K562 (cell line): ENCODE measurements around the gene OR6S1. TPM values are rescaled to one million over a fixed set of nuclear protein-coding genes. Genes with fewer than 3 reads are reported as not detected.

Source experiments
- ATAC-seq: fragments of 200-7000 bp; cut with Tn5 transposase; 3 replicates; pipeline ENCODE4 v1.9.1; 2020; ENCODE audit warnings: moderate library complexity
- BruUV-seq: library from RNA; stranded (reverse); fragments of 400-500 nt; replicated peaks from 2 replicates; lab custom pipeline; 2021; lab: Mats Ljungman, UMichigan
- CTCF ChIA-PET: fragments of 300-600 bp; formaldehyde crosslinking; extraction: SDS; loops from one replicate; lab custom pipeline; 2021; ENCODE audit warnings: low intra/inter-chr PET ratio; lab: Yijun Ruan, JAX
- POLR2A ChIA-PET: fragments of 300-600, 350-650 bp; sonication (Branson Sonifier 250); formaldehyde crosslinking; extraction: SDS; loops from one replicate; lab custom pipeline; 2021; ENCODE audit warnings: antibody characterized with exemption, inconsistent platforms; lab: Yijun Ruan, JAX
- DNase-seq, 4 experiments: peaks; one replicate each; pipeline versions ENCODE4 v3.0.0 to v3.0.0-alpha.2; 2011 to 2018; ENCODE audit warnings: low spot score in 3 of 4, mixed read lengths in 3 of 4; ENCODE audit errors: extremely low read depth in 1 of 4
- FAIRE-seq: peaks from 2 replicates; lab custom pipeline; 2011; peaks lifted over from hg19 to GRCh38; lab: Jason Lieb, UNC
- H2AFZ ChIP-seq: 2 replicates; pipeline ENCODE4 v1.6.0; 2011; ENCODE audit warnings: low read depth, low read length, control low read depth, inconsistent platforms
- H3K27ac ChIP-seq: fragments of 200-600 bp; 3 replicates; pipeline ENCODE4 v1.8.0; 2011; ENCODE audit warnings: low read depth, mild to moderate bottlenecking, control low read depth, inconsistent platforms, low read length, moderate library complexity, mixed read lengths; ENCODE audit errors: extremely low read depth
- H3K27me3 ChIP-seq, 2 experiments: fragments of 300-600 bp in 1 of 2; 2 replicates in 1 of 2; 3 replicates in 1 of 2; pipeline versions ENCODE4 v1.6.0 to v1.8.0; 2011; ENCODE audit warnings: inconsistent platforms in 2 of 2, low read length in 2 of 2, mild to moderate bottlenecking in 1 of 2, mixed read lengths in 1 of 2, moderate library complexity in 1 of 2; ENCODE audit not compliant: control insufficient read depth in 2 of 2, insufficient read depth in 2 of 2
- H3K36me3 ChIP-seq: fragments of 300-600 bp; 3 replicates; pipeline ENCODE4 v1.8.0; 2011; ENCODE audit warnings: mild to moderate bottlenecking, low read length, inconsistent platforms; ENCODE audit not compliant: control insufficient read depth, insufficient read depth
- H3K4me1 ChIP-seq, 2 experiments: fragments of 200-600 bp in 1 of 2; replicated peaks in 1 of 2; 2 replicates in 1 of 2; 3 replicates in 1 of 2; pipeline versions ENCODE4 v1.5.1 to v1.8.0; 2011; ENCODE audit warnings: inconsistent platforms in 2 of 2, low read length in 2 of 2, mild to moderate bottlenecking in 1 of 2, mixed read lengths in 1 of 2, moderate library complexity in 1 of 2; ENCODE audit not compliant: control insufficient read depth in 2 of 2, insufficient read depth in 2 of 2
- H3K4me2 ChIP-seq: 2 replicates; pipeline ENCODE4 v1.6.1; 2011; ENCODE audit warnings: low read length, control low read depth, inconsistent platforms, mixed read lengths; ENCODE audit not compliant: insufficient read depth
- H3K4me3 ChIP-seq: fragments of 200-600 bp; sonication (generic), shearing (Covaris generic); 2 replicates; pipeline ENCODE4 v1.5.1; 2016; ENCODE audit warnings: control low read depth, inconsistent platforms
- H3K79me2 ChIP-seq: fragments of 200-600 bp; 3 replicates; pipeline ENCODE4 v1.8.0; 2011; ENCODE audit warnings: low read length, inconsistent platforms; ENCODE audit not compliant: control insufficient read depth, insufficient read depth
- H3K9ac ChIP-seq, 2 experiments: 2 replicates each; pipeline versions ENCODE4 v1.6.0 to v1.6.1; 2011; ENCODE audit warnings: low read depth in 2 of 2, low read length in 2 of 2, control low read depth in 1 of 2, inconsistent platforms in 1 of 2, mild to moderate bottlenecking in 1 of 2, mixed read lengths in 1 of 2; ENCODE audit not compliant: insufficient read depth in 1 of 2
- H3K9me1 ChIP-seq: one replicate; pipeline ENCODE4 v1.6.0; 2011; ENCODE audit warnings: inconsistent platforms, mild to moderate bottlenecking, low read length, moderate library complexity; ENCODE audit not compliant: control insufficient read depth, insufficient read depth
- H3K9me3 ChIP-seq: replicated peaks from 2 replicates; pipeline ENCODE4 v1.5.1; 2011; ENCODE audit warnings: low read depth, low read length, inconsistent platforms; ENCODE audit not compliant: control insufficient read depth, insufficient read depth
- H4K20me1 ChIP-seq: replicated peaks from 2 replicates; pipeline ENCODE4 v1.6.1; 2011; ENCODE audit warnings: low read length, inconsistent platforms, mixed read lengths; ENCODE audit not compliant: control insufficient read depth, insufficient read depth
- CEBPG ChIP-seq, 3 experiments: fragments of 200-800 bp in 1 of 3; sonication (Bioruptor generic) in 1 of 3; sonication (generic) in 1 of 3; formaldehyde crosslinking in 1 of 3; IDR thresholded peaks in 2 of 3; conservative IDR thresholded peaks in 1 of 3; 2 replicates each; pipeline versions ENCODE4 v1.6.1 to v1.8.0; 2016 to 2022; ENCODE audit warnings: missing compliant biosample characterization in 2 of 3, missing genetic modification characterization in 2 of 3, mild to moderate bottlenecking in 1 of 3, missing genetic modification reagents in 1 of 3
- EGR1 ChIP-seq: fragments of 450-650 bp; conservative IDR thresholded peaks from 2 replicates; pipeline ENCODE4 v1.6.1; 2017; ENCODE audit warnings: mild to moderate bottlenecking
- HDAC2 ChIP-seq: fragments of 450-650 bp; IDR thresholded peaks from 2 replicates; pipeline ENCODE4 v1.6.1; 2016; ENCODE audit warnings: mild to moderate bottlenecking
- KAT8 ChIP-seq: fragments of 450-650 bp; IDR thresholded peaks from 2 replicates; pipeline ENCODE4 v1.6.1; 2016; ENCODE audit warnings: low read depth, mild to moderate bottlenecking
- LARP7 ChIP-seq: fragments of 450-650 bp; IDR thresholded peaks from 2 replicates; pipeline ENCODE4 v1.6.1; 2016
- NR2C2 ChIP-seq, 2 experiments: fragments of 200-800 bp in 1 of 2; sonication (Bioruptor generic) in 1 of 2; sonication (generic) in 1 of 2; formaldehyde crosslinking in 1 of 2; IDR thresholded peaks; 2 replicates each; pipeline versions ENCODE4 v1.6.1 to v1.8.0; 2016 to 2022; ENCODE audit warnings: mild to moderate bottlenecking in 1 of 2, missing compliant biosample characterization in 1 of 2, missing genetic modification characterization in 1 of 2, missing genetic modification reagents in 1 of 2
- RAD51 ChIP-seq: fragments of 450-650 bp; IDR thresholded peaks from 2 replicates; pipeline ENCODE4 v1.7.1; 2016; ENCODE audit warnings: low read depth, mild to moderate bottlenecking, borderline replicate concordance
- RBFOX2 ChIP-seq: fragments of 200-400 bp; formaldehyde crosslinking; IDR thresholded peaks from 2 replicates; pipeline ENCODE4 v1.6.1; 2017; ENCODE audit warnings: low read depth, mild to moderate bottlenecking, low read length, moderate library complexity
- ZBTB5 ChIP-seq: fragments of 450-650 bp; IDR thresholded peaks from 2 replicates; pipeline ENCODE4 v1.6.1; 2017; ENCODE audit warnings: antibody characterized with exemption
- ZNF280A ChIP-seq: fragments of 450-650 bp; IDR thresholded peaks from 2 replicates; pipeline ENCODE4 v1.6.1; 2018; ENCODE audit warnings: mild to moderate bottlenecking, low read depth; ENCODE audit not compliant: partially characterized antibody
- ZNF347 ChIP-seq: fragments of 450-650 bp; formaldehyde crosslinking; IDR thresholded peaks from 2 replicates; pipeline ENCODE4 v1.4.0; 2020; ENCODE audit warnings: low read depth, mild to moderate bottlenecking, moderate library complexity
- WGBS: fragments of 100-300 bp; shearing (Covaris generic); methylation state at CpG from one replicate; pipeline ENCODE4 v1.1.6; 2016; ENCODE audit warnings: low coverage, mixed read lengths; ENCODE audit not compliant: insufficient coverage; ENCODE audit errors: missing lambda C conversion rate; 5-methylcytosine and 5-hydroxymethylcytosine counted together
- in situ Hi-C: fragments of 300-500 bp; cut with MboI; formaldehyde crosslinking; loops from 4 replicates; pipeline ENCODE4 v1.15.0; 2018; ENCODE audit warnings: inconsistent platforms, mixed read lengths
- intact Hi-C: fragments of 100-400 bp; cut with micrococcal nuclease; formaldehyde crosslinking; loops from 2 replicates; pipeline ENCODE4 v1.14.2; 2022
- polyA plus RNA-seq, 8 experiments: library from polyadenylated mRNA; depleted of rRNA in 4 of 8; stranded (reverse) in 5 of 8; unstranded in 3 of 8; fragments of >200 nt; fragmentation: Nextera tagmentation in 2 of 8; fragmentation: Illumina TruSeq in 1 of 8; extraction: Ambion mirVana in 2 of 8; extraction: Trizol in 1 of 8; gene quantifications; 2 replicates each; pipeline versions ENCODE4 v1.2.1 to v1.2.3, GENCODE V29; 2011 to 2014; ENCODE audit warnings: inconsistent platforms in 1 of 8, missing spikeins in 1 of 8
- total RNA-seq, 7 experiments: library from RNA; depleted of rRNA in 6 of 7; stranded (reverse); fragments of >200 nt in 6 of 7; fragmentation: Illumina TruSeq in 2 of 7; extraction: Trizol in 2 of 7; gene quantifications; 2 replicates each; pipeline versions ENCODE4 v1.2.1 to v1.2.3, GENCODE V29; 2011 to 2021; ENCODE audit warnings: low replicate concordance in 1 of 7

Gene OR6S1
- total and polyA plus RNA-seq, 9 of the 15 experiments (the other 6 are each of a cell fraction or from before 2014, with no cell fraction given): not detected

DNA sequence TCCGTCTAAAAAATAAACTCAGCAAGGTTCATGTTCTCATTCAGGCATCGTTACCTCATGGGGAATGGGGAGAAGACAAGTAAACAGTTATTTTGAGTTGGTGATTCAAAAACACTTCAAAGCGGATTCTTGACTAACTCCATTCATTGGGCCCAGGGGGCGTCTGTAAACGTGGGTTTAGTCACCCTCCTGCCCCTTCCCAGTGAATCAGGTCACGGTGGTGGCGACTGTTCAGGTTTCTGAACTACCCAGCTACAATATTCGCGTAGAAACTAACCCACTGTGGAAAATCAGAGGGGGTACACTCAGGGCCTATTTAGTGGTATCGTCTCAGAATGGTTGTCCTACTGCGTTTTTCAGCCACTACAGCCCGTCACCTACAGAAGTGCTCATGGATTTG lies 15.2 kb downstream of the OR6S1 start:
- no peak for ATAC-seq
- no TSS peak for BruUV-seq

DNA sequence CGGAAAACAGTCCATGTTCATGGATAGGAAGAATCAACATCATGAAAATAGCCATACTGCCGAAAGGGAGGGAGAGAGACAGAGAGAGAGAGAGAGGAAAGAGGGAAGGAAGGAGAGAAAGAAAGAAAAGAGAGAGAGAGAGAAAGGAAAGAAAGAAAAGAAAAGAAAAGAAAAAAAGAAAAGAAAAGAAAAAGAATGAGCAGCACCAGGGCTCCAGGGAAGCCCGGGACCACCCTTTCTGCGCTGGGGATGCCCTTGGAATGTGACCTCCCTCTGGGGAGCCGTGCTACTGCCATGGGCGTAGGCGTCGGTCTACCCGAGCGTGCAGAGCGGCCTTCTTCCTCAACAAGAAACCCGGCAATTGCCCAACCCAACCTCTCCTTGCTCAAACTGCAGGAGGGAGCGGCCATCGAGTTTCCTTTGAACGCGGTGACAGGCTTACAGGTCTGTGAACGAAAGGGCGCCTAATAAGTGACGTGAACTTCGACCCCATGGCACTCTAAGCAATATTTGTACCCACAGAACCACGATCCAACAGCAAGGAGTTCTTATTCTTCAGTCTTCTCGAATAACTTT lies 16.9 kb downstream of the OR6S1 start:
- WGBS: under 1% methylated on average over 15 of the region's 22 CpGs
- Histone ChIP-seq H3K27ac (peak overlapping the region; percentile 52; the same call in 2 of the 3 replicates), H3K27me3 (peaks cover 4 to 5% of the 10 kb centered on the region in 2 experiments; a peak in 2 of 5 replicates), H3K79me2 (no peaks in the 10 kb centered on the region), H2AFZ (peak overlapping the region; percentile 86), H3K9me1 (no peaks in the 10 kb centered on the region), H3K36me3 (no peaks in the 10 kb centered on the region), H4K20me1 (0 out of 2 replicates have a peak, but pooled peaks cover 9% of the 10 kb centered on the region), H3K9ac (peak overlapping the region; percentile 68 to 86), H3K4me3 (peak overlapping the region; percentile 42), H3K4me2 (peak overlapping the region; percentile 79), H3K9me3 (no peaks in the 10 kb centered on the region), H3K4me1 (peaks cover 8 to 14% of the 10 kb centered on the region in 2 experiments; a peak in 3 of 5 replicates)
- in situ Hi-C loops (no loop called here), intact Hi-C loops (loop anchor here (1.0 kb wide), 2 partner anchors 9 to 11 kb away; no protein-coding TSS in a partner anchor)
- peak; percentile 18 to 76 (median 40) for DNase-seq
- POLR2A ChIA-PET: no interaction called here
- CTCF ChIA-PET: no interaction called here
- FAIRE-seq: peak; percentile 83
- peak; percentile 75 for ATAC-seq
- BruUV-seq: no TSS peak
- 0 out of 2 replicates have a peak, but pooled peaks have one; percentile 39 for TF ChIP-seq ZBTB5
- peak; percentile 78 for TF ChIP-seq EGR1
- TF ChIP-seq NR2C2 (CRISPR knock-in tag; IDR thresholded peaks at IDR 0.05): no peak
- peak; percentile 89 for TF ChIP-seq NR2C2 (tag; IDR thresholded peaks at IDR 0.05)
- 0 out of 2 replicates have a peak, but pooled peaks have one; percentile 22 for TF ChIP-seq RBFOX2
- TF ChIP-seq ZNF280A: peak; percentile 3
- TF ChIP-seq KAT8: no peak
- TF ChIP-seq LARP7: 0 out of 2 replicates have a peak, but pooled peaks have one; percentile 62
- 0 out of 2 replicates have a peak, but pooled peaks have one; percentile 16 for TF ChIP-seq CEBPG (CRISPR knock-in tag; IDR thresholded peaks at IDR 0.05)
- peak; percentile 50 to 70; a peak in 1 of 4 replicates for TF ChIP-seq CEBPG (tag; conservative IDR thresholded peaks at IDR 0.05 in 1 of 2, IDR thresholded peaks at IDR 0.05 in 1 of 2)

More for the DNA sequence above, 15.2 kb downstream of the OR6S1 start:
- POLR2A ChIA-PET: no interaction called here
- H4K20me1 ChIP-seq: 0 out of 2 replicates have a peak, but pooled peaks cover 15% of the 10 kb centered on the region
- H3K79me2 ChIP-seq: no peaks in the 10 kb centered on the region
- H3K9me3 ChIP-seq: no peaks in the 10 kb centered on the region
- WGBS: 27% methylated on average over 9 of the region's 12 CpGs
- peaks cover 4 to 5% of the 10 kb centered on the region in 2 experiments; a peak in 2 of 5 replicates for H3K27me3 ChIP-seq
- CTCF ChIA-PET: interaction anchor here (0.6 kb wide), 1 partner anchor 13 kb away, joined by 3 read pairs; no protein-coding TSS in a partner anchor
- H3K4me1 ChIP-seq: peaks cover 8 to 14% of the 10 kb centered on the region in 2 experiments; a peak in 3 of 5 replicates
- no peak for TF ChIP-seq HDAC2
- no peak for TF ChIP-seq ZNF347 (CRISPR knock-in tag)
- no peak for TF ChIP-seq RAD51
- H3K4me3 ChIP-seq: peak overlapping the region; percentile 29
- peak overlapping the region; percentile 79; the same call in 1 of the 2 replicates for H3K4me2 ChIP-seq
- in situ Hi-C loops: no loop called here
- H3K27ac ChIP-seq: no peak overlapping the region
- no peak overlapping the region for H2AFZ ChIP-seq
- H3K9ac ChIP-seq: peak overlapping the region in 1 of 2 experiments; percentile 29; a peak in 1 of 4 replicates
- H3K9me1 ChIP-seq: no peaks in the 10 kb centered on the region
- FAIRE-seq (no peak), DNase-seq (no peak)
- no peaks in the 10 kb centered on the region for H3K36me3 ChIP-seq
- intact Hi-C loops: no loop called here
